HuH-7.5 (cell line): ENCODE data around the gene NOD1.

Source experiments
- DNase-seq: peaks from one replicate; pipeline ENCODE4 v3.0.0; 2011; ENCODE audit warnings: low spot score

Gene NOD1

GRCh38 chr7:30469303-30469702, 9.3 kb downstream of the NOD1 start:
- DNase-seq = peak; percentile 31

- DNase-seq = no peak
Observed at GRCh38 chr7:30468791-30469190, 9.8 kb downstream of the NOD1 start.

- DNase-seq = no peak
Observed at GRCh38 chr7:30468041-30468440, 10.5 kb downstream of the NOD1 start.

GRCh38 chr7:30467271-30467670, 11.3 kb downstream of the NOD1 start:
- DNase-seq = no peak

GRCh38 chr7:30466266-30466665, 12.3 kb downstream of the NOD1 start:
- DNase-seq = no peak

- DNase-seq = no peak
Observed at GRCh38 chr7:30465811-30466180, 12.8 kb downstream of the NOD1 start.

GRCh38 chr7:30465046-30465810, 13.4 kb downstream of the NOD1 start:
- no peak for DNase-seq

GRCh38 chr7:30464231-30464671, 14.3 kb downstream of the NOD1 start:
- no peak for DNase-seq

GRCh38 chr7:30463405-30464145, 15.0 kb downstream of the NOD1 start:
- no peak for DNase-seq

GRCh38 chr7:30462179-30462578, 16.4 kb downstream of the NOD1 start:
- DNase-seq = no peak

GRCh38 chr7:30460246-30460633, 18.3 kb downstream of the NOD1 start:
- DNase-seq = no peak

- no peak for DNase-seq
Observed at GRCh38 chr7:30459591-30460245, 18.9 kb downstream of the NOD1 start.

GRCh38 chr7:30458311-30458710, 20.3 kb downstream of the NOD1 start:
- DNase-seq = no peak

GRCh38 chr7:30453921-30454320, 24.7 kb downstream of the NOD1 start:
- DNase-seq = no peak

- DNase-seq = no peak
Observed at GRCh38 chr7:30453016-30453415, 25.6 kb downstream of the NOD1 start.

- DNase-seq = no peak
Observed at GRCh38 chr7:30452280-30452930, 26.2 kb downstream of the NOD1 start.

GRCh38 chr7:30451539-30452279, 26.9 kb downstream of the NOD1 start:
- DNase-seq = no peak

- no peak for DNase-seq
Observed at GRCh38 chr7:30450983-30451497, 27.5 kb downstream of the NOD1 start.

GRCh38 chr7:30450240-30450982, 28.2 kb downstream of the NOD1 start:
- no peak for DNase-seq

GRCh38 chr7:30448461-30449189, 30.0 kb downstream of the NOD1 start:
- DNase-seq = no peak
